ENCODE measurements around the gene NCR2.

The NCR2 gene

DNA sequence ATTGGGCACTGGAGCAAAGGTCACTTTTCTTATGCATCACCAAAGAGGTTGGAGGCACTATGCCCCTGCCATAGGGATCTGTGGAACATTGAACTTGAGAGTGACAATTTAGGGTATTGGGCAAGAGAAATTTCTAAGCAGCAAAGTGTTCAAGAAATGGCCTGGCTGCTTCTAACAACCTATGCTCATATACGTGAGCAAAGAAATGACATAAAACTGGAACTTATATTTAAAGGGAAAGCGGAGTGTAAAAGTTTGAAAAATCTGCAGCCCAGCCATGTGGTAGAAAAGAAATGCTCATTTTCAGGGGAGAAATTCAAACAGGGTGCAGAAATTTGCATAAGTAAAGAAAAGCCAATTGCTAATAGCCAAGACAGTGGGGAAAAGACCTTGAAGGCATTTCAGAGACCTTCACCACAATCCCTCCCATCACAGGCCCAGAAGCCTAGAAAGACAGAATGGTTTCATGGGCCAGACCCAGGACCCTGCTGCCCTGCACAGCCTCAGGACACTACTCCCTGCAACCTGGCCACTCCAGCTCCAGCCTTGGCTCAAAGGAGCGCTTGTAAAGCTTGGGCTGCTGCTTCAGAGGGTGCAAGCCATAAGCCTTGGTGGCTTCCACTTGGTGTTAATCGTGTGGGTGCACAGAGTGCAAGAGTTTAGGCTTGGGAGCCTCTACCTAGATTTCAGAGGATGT is 24.4 kb downstream of the NCR2 start:
- no peak for DNase-seq (ENCODE audit: low read depth in 2 of 2)

DNA sequence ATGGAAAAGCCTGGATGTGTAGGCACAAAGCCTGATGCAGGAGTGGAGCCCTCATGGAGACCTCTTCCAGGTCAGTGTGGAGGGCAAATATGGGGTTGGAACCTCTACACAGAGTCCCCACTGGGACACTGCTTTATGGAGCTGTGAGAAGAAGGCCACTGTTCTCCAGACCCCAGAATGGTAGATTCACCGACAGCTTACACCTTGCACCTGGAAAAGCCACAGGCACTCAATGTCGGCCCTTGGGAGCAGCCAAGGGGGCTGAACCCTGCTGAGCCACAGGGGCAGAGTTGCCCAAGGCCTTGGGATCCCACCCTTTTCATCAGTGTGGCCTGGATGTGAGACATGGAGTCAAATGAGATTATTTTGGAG is 24.9 kb downstream of the NCR2 start:
- no peak for DNase-seq (ENCODE audit: low read depth in 2 of 2)

DNA sequence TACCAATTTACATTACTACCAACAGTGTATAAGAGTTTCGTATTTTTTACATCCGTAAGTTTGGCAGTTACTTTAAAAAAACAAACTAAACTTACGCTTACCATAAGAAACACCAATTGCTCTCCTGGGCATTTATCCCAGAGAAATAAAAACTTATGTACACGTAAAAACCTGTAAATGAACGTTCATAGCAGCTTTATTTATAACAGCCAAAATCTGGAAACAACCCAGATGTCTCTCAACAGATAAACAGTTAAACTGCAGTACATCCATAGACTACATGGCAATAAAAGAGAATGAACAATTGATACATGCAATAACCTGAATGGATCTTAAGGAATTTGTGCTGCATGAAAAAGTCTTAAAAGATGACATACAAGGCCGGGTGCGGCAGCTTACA is 30.7 kb downstream of the NCR2 start:
- no peak for DNase-seq (ENCODE audit: low read depth in 2 of 2)

DNA sequence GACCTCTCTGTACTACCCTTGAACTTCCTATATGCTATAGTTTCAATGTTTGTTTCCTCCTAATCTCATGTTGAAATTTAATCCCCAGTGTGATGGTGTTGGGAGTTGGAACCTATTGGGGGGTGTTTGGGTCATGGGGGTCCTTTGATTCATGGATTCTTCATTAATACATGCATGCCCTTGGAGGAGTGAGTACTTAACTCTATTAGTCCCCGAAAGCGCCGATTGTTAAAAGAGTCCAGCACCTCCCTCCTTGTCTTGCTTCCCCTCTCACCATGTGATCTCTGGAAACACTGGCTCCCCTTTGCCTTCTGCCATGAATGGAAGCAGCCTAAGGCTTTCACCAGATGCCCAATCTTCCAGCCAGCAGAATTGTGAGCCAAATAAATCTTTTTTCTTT is 31.7 kb downstream of the NCR2 start:
- DNase-seq (ENCODE audit: low read depth in 2 of 2), result no peak

DNA sequence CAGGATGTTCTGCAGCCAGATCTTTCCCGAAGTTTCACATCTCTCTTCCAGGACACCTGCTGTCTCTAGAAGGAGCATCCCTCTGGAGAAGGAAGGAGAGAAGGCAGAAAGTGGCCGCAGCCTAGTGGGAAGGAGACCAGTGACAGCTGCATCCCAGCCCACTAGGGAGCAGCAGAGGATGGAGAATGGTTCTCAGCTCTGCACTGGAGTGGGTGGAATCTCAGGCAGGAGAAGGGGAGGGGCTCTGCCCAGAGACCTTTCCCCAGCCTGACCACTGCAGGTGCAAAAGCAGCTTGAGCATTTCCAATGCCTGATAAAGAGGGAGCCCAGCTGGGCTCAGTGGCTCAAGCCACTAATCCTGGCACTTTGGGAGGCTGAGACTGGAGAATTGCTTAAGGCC is 32.3 kb downstream of the NCR2 start:
- no peak for DNase-seq (ENCODE audit: low read depth in 2 of 2)

DNA sequence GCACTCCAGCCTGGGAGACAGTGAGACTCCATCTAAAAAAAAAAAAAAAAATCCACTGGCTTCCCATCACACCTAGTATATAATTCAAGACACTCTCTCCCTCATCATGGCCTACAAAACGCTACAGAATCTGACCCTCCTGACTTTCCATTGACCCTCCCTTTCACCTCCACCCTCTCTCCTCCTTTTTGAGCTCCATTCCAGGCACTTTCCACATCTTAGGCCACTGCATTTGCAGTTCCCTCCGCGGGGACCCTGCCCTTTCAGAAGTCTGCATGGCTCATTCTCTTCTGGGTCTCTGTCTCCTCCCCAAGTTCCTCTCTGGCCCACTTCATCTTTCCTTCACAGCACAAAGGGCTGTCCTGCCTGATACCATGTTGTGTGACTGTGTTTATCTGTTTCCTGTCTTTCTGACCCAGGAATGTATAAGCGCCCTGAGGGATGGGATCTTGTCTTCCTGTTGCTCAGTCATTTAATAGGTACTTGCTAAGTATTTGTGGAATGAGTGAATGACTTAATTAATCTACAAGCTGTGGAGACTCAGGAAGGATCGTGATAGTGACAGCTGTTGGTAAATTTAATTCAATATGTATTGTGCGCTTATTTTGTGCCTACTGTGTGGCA is 35.2 kb downstream of the NCR2 start:
- DNase-seq (ENCODE audit: low read depth in 2 of 2), result no peak

DNA sequence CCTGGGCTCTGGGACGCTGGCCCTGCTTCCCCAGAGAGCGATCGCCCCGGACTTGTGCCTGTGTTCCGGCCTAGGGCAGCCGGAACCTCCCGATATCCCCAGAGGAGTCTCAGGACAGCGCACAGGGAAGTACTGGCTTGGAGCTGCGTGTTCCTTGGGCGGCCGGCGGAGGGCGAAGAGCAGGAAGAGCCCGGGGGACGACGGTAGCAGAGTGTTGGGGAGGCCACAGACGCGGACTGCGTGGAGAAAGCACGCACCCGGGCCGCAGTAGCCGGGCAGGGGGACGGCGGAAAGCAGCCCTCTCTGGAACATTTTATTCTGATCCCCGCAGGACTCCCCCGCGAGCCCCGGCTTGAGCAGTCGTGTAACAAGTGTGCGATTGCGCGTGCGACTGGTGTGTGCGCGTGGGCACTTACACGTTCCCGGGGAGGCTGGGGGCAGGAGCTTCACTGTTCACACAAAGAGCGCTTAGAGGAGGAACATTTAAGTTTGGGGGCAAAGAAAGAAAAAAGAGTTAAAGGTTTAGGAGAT is 36.1 kb downstream of the NCR2 start:
- no peak for DNase-seq (ENCODE audit: low read depth in 2 of 2)

DNA sequence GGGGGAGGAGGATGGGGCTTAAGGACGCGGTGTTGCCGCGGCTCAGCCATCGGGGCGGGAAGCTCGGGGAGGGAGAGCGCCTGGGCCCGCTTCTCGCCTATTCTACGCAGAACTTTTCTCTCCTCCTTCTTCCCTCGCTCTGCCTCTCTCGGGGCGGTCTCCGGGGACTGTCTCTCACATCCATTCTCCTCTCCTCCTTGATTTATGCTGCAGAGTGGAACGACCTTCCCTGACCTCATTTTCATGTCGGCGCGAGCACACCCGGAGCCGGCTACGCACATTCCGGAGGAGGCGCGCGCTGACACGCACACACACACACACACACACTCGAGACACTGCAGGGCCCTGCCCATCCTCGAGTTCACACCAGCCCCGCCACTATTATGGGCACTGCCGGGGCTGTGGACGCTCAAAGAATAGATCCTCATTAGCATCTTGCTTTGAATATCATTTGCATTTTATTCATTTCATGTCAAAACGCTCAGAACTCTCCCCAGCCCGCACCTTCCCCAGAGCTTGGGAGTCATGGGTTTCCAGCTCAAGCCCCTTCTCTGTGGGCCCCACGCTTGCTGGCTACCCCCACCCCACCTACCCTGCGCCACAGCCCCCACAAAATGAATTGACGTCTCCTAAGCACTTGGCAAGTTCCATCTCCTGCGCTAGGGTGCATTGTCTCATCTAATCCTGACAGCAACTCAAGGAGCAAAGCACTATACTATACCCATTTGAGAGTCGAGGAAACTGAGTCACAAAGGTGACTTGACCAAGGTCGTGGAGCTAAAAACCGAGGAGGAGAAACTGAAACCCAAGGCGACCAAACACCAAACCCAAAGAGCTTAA is 36.8 kb downstream of the NCR2 start:
- DNase-seq (ENCODE audit: low read depth in 2 of 2), result no peak

DNA sequence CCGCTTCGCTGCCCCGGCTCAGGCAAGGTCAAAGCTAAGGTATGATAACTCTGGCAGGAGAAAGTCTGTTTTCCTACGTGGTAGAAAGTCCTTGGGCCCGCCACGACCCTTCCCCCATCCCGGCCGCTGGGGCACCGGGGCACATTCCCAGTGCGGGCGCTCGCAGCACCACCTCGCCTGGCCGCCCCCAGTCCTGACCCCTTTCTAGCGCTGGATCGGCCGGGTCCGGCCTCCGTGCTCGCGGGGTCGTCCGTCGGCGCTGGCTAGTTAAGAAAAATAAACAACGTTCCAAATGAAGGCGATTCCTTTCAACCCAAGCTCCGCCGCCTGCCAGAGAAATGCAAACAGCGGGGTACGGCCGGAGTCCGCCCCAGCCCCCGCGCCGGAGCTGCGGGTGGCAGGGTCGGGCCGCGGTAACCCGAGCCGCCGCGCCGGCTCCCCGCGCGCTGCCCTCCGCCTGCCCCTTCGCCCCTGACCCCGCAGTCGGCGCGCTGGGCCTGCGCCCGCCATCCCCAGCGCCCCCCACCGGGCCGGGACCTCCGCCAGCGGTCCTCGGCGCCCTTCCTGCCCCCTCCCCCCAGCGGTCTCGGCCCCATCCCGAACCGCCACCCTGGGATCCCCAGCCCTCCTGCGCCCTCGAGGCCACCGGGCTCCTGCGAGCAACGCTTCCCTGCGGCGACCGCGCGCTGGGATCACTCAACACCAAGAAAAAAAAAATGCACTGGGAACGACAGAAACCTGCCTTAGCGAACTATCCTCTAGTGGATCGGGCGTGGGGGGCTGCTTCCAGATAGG is 37.6 kb downstream of the NCR2 start:
- no peak for DNase-seq (ENCODE audit: low read depth in 2 of 2)

DNA sequence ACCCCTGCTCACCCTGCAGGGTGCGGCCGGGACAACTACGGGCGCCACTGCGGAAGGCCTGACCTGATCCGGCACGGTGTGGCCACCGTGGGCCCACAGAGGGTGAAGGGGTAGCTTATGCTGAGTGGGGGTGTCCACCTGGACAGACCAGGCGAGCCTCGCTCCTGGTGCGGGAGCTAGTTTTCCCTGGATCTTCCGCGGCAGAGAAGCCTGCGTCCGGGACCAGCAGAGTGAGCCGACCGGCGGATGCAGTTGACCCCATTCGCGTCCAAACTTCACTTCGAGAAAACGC is 38.2 kb downstream of the NCR2 start:
- DNase-seq (ENCODE audit: low read depth in 2 of 2), result no peak

DNA sequence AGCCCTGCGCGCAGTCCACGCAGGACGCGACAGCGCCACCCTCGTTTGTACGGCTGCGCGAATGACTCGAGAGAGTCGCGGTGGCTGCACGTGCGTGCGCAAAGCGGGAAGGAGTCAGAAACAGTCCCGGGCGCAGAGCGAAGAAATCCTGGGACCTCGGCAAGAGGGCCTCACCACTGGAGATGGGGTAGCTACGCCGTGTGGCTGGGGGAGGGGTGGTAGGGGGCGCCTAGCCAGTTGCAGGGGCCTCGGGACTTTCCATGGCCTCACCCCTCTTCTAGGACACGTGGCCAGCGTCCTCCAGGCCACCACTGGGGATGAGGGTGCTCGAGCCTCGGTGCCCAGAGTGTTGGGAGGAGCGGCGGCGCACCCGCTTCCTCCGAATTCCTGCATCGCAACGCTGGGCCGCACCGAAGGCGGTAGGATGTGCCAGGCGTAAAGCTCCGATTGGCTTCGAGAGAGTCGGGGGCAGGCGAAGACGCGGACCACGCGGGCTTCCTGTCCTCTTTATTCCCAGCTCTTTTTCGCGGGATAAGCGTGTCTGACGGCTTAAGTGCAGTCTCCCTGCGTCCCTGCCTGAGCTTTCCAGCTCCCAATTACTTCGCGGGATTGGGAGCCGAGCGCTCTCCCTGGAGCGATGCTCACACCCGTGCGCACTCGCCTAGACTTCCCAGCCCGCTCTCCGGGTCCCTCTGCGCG is 38.7 kb downstream of the NCR2 start:
- no peak for DNase-seq (ENCODE audit: low read depth in 2 of 2)

DNA sequence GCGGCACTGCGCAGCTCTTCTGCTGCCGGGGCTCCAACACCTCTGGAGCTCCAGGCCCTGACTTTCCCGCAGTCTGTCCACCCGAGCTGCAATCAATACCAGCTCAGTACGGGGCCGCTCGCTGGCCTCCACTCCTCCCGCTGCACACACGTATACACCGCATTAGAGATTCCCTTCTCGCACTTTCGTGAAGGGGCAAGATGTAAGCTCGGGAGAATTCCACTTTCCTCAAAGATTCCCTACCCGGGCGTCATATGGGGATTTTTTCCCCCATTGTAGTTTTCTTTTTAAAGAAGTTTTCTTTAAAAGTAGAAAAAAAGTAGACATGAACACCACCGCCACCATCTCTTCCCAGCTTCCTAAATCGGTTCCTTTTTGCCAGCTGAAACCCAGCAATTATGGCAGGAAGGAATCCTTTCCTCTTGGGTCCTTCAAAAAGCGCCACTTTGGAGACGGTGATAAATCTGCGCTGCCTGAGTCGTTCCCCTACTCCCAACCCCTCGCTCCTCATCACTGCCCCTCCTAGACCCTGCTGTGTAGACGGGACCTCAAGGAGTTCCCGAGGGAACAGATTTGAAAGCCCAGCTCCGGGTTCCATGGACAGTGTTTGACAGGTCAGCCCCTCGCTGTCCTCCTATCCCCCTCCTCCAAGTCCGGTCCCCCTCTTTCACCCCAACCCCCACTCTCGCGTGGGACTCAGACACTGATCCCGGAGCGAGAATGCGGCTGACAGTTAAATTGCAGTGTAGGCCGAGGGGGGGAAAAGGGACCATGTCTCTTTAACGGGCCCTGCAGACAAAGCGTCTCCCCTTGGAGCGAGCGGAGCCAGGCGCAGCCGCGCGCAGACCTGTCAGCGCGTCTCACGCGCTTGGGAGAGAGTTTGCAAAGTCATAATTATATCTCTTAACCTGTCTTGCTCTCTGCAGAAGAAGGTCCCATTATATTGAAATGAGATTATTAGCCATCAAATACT is 39.5 kb downstream of the NCR2 start:
- no peak for DNase-seq (ENCODE audit: low read depth in 2 of 2)

DNA sequence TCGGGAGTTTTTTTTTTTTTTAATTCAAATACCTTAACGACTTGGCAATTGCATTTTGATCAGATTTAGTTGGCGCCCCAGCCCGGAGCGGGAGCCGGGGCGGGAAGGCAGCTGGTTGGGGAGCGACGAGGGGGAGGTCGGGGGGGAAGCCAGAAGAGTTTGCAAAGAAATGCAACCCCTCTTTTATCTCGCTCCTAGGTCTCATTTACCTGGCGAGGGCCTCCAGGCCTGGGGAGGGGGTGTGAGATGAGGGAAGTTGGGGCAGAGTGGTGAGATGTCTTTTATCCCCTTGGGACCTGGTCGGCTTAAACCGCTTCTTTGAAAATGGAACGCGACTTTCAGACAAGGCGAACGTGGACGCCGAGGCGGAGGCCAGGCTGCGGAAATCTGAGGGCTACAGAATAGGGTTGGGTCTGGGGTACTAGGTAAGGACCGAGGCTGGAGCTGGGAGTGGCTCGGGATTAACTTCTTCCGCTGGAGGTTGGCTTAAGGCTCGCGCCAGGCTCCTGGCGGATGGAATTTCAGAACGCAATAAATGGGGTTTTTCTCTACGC is 40.3 kb downstream of the NCR2 start:
- no peak for DNase-seq (ENCODE audit: low read depth in 2 of 2)

DNA sequence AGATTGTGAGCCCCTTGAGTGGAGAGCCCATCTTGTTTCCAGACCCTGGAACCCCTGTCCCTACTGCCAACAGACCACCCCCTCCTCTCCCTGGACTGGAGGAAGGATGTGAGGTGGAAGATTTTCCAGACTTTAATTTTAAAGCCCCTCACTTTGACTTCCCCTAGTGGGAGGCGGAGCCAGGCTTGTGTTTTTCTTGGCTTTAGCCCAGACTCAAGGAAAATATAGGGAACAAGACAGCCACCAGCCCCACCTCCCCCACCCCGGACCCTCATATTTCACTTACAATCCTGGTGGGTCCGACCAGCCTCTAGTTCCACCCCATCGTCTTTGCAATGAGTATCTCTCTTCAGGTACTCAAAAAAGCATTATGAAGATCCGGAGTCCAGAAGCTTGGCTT is 40.8 kb downstream of the NCR2 start:
- DNase-seq (ENCODE audit: low read depth in 2 of 2), result no peak

DNA sequence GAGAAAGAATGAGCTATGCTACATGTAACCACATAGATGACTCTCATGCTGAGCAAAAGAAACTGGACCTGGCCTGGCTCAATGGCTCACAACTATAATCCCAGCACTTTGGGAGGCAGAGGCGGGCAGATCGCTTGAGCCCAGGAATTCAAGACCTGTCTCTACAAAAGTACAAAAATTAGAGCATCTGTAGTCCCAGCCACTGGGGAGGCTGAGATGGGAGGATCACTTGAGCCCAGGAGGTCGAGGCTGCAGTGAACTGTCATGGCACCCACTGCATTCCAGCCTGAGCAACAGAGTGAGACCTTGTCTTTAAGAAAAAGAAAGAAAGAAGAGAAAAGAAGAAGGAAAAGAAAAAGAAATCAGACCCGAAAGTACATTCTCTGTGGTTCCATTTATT is 41.7 kb downstream of the NCR2 start:
- no peak for DNase-seq (ENCODE audit: low read depth in 2 of 2)

DNA sequence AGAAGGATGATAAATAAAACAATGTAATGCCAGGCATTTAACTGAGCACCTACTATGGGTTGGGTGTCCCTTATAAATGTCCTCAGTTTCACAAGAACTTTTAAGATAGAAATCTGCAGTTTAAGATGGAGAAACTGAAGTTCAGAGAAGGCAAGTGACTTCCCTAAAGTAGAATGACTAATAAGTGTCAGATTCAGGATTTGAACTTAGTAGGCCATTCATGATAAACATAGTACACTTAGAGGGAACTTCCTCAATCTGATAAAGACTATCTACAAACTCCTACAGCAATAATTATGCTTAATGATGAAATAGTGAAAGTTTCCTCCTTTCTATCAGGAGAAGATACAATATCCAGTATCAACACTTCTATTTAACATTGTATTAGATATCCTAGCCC is 43.9 kb downstream of the NCR2 start:
- no peak for DNase-seq (ENCODE audit: low read depth in 2 of 2)

DNA sequence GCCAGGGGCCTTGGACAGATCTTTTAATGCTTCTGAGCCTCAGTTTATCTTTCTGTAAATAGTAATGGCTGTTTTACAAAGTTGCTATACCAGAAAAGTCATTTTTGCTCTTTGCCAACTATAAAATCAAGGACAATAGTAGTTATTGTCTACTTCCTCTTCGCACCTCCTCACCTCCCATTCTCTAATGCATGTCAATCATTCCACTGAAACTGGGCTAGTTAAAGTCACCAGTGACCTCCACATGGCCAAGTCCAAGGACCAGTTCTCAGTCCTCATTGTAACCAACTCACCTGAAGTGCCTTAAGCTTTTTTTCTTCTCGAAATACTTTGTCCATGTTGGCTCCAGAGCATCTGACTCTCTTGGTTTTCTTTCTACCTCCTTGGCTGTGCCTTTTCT is 51.2 kb downstream of the NCR2 start:
- no peak for DNase-seq (ENCODE audit: low read depth in 2 of 2)

DNA sequence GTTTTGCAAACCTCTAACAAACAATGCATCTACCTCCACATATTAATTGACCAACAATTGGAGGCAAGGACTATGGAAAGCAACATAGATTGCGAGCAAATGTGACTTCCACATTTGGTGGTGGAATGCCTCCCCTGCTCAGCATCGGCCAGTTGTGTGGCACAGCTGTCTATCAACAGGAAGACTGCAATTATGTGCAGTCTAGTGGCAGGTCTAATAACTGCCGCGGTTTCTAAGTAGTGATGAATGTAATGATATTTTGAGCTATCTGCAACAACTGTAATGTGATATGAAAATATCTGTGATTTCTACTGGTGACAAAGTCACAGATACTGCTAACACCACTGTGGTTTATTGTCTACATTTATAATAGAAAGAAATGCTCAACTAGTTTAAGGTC is 56.8 kb downstream of the NCR2 start:
- no peak for DNase-seq (ENCODE audit: low read depth in 2 of 2)

DNA sequence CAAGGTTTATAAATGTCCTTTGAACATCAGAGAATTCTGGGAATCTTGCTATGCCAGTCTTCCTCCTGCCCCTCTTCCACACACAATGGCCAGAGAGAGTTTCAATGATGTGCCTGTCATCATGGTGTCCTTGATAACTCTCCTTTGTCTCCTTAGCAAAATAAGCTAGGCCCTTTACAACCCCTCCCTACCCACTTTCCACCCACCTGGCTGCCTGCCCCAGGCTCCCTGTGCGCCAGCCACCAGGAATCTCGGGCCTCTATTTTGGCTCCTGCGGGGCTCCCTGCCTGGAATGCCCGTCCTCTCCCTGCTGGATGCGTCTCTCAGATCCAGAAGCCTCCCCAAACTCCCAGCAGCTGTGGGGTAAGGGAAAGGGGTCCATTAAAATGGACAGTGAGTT is 60.9 kb downstream of the NCR2 start:
- no peak for DNase-seq (ENCODE audit: low read depth in 2 of 2)

DNA sequence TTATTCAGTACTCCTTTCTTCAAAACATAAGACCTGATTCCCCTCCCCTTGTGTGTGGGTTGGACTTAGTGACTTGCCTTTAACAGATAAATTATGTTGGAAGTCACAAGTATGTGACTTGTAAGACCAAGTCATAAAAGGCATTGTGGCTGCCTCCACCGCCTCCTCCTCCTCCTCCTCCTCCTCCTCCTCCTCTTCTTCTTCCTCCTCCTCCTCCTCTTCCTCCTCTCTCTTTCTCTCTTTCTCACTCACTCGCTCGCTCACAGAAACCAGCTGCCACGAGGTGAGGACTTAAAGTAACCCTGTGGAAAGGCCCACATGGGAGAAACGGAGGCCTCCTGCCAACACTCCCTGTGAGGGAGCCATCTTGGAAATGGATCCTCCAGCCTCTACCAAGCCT is 64.0 kb downstream of the NCR2 start:
- no peak for DNase-seq (ENCODE audit: low read depth in 2 of 2)
